HG03060 (cell line): ENCODE results near the gene MAGIX.

Source experiments
- ATAC-seq: cut with Tn5 transposase; IDR thresholded peaks from one replicate; pipeline ENCODE4 v1.9.1; 2021; ENCODE audit warnings: low read depth, moderate number of reproducible peaks; ENCODE audit not compliant: unreplicated experiment

Gene MAGIX

DNA sequence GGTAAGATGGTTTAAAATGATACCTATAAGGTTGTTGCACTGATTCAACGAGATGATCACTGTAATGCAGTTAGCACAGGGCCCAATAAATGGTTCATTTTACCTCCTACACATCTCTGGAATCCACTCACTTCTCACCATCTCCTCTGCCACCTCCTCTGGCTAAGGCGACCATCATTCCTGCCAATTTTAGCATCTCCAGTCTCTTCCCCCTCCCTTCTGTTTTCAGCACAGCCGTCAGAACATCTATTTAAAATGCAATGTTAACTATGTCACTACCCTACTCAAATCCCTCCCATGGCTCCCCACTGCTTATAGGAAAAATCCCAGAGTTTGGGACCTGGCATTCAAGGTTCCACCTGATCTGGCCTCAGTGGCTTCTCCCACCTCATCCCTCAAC is 41.0 kb downstream of the MAGIX start:
- ATAC-seq, result no peak

DNA sequence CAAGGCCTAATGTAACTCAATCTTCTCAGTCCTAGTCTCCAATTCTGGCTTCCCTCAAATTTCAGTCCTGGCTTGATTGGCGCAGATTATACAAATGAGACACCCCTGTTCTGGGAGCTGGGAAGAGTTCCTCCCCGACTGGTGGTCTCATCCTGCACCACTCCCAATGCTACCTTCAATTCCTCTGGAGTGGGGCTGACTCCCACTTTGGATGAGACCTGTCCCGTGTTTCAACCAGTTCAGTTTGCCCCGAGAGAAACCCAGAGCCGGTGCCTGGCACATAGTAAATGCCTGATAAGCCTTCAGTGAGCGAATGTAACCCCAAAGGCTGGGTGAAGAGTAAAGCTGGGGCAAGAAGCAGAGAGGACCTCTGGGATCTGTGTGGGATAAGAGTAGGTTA is 41.5 kb downstream of the MAGIX start:
- ATAC-seq, result no peak

- no peak for ATAC-seq
These were observed 42.2 kb downstream of the MAGIX start for GRCh38 chrX:49204709-49205108.

DNA sequence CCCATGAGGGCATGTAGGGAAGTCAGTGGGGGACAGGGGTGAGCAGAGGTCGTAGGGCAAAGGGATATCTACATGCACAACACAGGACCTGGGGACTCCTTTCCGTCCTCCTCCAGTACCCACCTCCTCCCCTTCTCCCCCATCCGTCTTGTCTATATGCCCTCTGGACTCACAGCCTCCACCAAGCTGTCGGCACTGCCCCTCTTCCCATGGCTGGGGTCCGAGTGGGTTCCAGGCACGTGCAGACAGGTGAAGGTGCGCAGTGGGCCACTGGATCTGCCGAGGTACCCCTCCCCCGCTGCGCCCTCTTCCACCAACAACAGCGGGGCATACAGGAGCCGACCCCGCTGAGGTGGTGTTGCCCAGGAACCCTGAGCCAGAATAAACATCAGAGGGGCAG is 42.9 kb downstream of the MAGIX start:
- no peak for ATAC-seq

- ATAC-seq, result no peak
These were observed 44.0 kb downstream of the MAGIX start for GRCh38 chrX:49206543-49206942.

DNA sequence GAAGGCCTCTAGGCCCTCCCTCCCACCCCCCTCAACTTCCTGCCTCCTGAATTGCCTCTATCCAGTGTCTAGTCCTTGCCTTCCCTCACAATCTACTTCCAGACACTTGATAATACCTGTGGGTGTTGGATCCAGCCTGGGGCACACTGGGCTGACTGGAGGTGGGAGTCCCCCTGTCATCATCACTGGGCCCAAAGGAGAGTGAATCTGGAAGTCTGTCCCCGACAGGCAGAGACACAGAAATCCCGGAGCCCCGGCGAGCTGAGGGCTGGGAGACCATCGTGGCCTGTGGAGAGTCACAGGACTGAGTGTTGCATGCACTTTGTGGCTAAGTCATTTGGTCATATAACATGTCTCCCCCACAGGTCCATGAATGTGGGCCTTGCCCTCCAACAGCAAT is 45.8 kb downstream of the MAGIX start:
- no peak for ATAC-seq

GRCh38 chrX:49209434-49210251 is 47.1 kb downstream of the MAGIX start:
- ATAC-seq, result no peak

GRCh38 chrX:49210406-49210805 is 47.8 kb downstream of the MAGIX start:
- ATAC-seq, result no peak

DNA sequence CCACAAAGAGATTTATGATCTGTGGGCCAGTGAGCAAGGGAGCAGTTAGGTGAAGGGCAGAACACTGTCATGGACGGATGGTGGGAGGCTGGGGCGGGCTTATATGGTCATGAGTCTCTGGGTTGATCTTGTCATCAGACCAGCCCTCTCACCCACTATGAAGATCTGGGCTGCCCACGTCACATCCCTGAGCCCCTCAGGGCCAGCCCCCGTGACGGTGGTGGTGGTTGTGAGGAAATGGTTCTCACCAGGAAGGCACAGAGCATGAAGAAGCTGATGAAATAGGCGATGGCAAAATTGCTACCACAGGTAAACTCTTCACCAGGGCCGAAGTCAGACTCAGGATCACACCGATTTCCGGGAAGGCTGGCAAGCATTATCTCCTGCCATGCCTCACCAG is 48.5 kb downstream of the MAGIX start:
- no peak for ATAC-seq

DNA sequence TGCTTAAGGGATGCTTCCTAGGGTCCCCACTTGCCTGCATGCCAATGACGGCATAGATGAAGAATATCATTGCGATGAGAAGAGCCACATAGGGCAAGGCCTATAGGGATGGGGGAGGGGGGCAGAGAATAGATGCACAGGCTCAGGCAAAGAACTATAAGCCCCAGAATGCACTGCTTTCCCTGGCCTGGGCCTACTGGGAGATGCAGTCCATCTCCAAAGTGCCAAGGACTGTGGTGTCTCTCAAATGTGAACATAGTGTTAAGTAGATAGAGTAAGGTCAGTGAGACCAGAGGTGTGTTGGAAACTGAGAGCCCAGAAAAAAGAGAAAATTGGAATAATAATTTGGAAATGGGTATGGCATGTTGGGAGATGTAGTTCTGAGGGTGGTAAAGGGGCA is 49.7 kb downstream of the MAGIX start:
- ATAC-seq, result no peak

GRCh38 chrX:49212861-49213260 is 50.3 kb downstream of the MAGIX start:
- ATAC-seq, result no peak

GRCh38 chrX:49214416-49214815 is 51.9 kb downstream of the MAGIX start:
- no peak for ATAC-seq

DNA sequence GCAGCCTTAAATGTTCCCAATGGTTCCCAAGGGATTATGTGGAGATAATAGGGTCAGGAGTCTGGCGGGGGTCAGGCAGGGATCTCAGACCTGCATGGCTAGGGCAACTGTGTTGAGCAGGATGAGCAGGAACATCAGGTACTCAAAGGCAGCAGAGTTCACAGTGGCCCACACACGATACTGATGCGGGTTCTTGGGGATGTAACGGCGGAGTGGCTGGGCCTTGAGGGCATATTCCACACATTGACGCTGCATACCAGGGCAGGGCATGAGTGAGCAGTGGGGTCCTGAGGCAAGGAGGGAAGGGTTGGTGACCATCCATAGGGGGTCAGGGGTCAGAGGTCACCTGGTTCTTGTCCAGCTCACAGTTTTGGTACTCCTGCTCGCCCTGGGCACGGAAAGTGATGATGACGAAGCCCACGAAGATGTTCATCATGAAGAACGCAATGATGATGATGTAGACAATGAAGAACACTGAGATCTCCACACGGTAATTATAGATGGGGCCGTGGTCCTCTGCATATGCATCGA is 52.5 kb downstream of the MAGIX start:
- ATAC-seq, result no peak
